Activated CD8-positive, alpha-beta T cell treated with anti-CD3 and anti-CD28 coated beads, Interleukin-2, amount 10 ng/mL, durations not matched to agents 7 days and 5 days (primary cell): ENCODE results near the gene PVALEF. TPM values are rescaled to one million over a fixed set of nuclear protein-coding genes. Genes with fewer than 3 reads are reported as not detected.

ENCODE experiments used
- ATAC-seq: fragments of 150-1000 bp; cut with Tn5 transposase; one replicate; pipeline ENCODE4 v1.10.0; 2021; ENCODE audit warnings: moderate library complexity
- CTCF ChIA-PET: fragments of 350-600 bp; sonication (Branson Sonifier 250); formaldehyde crosslinking; loops from one replicate; lab custom pipeline; 2021; ENCODE audit warnings: antibody characterized with exemption; lab: Charles Lee
- POLR2A ChIA-PET: fragments of 350-600 bp; sonication (Branson Sonifier 250); formaldehyde crosslinking; loops from one replicate; lab custom pipeline; 2021; ENCODE audit warnings: antibody characterized with exemption; lab: Charles Lee
- DNase-seq: peaks from one replicate; pipeline ENCODE4 v3.0.0-alpha.2; 2020
- H3K27ac Mint-ChIP-seq: one replicate; pipeline ENCODE4 v1.8.0; 2021; ENCODE audit warnings: mild to moderate bottlenecking, mixed read lengths
- H3K27me3 Mint-ChIP-seq: one replicate; pipeline ENCODE4 v1.8.0; 2021; ENCODE audit warnings: low read depth, mixed read lengths
- H3K36me3 Mint-ChIP-seq: one replicate; pipeline ENCODE4 v1.8.0; 2021; ENCODE audit warnings: low read depth, mixed read lengths
- H3K4me1 Mint-ChIP-seq: one replicate; pipeline ENCODE4 v1.8.0; 2021; ENCODE audit warnings: low read depth, mixed read lengths
- H3K4me3 Mint-ChIP-seq: one replicate; pipeline ENCODE4 v1.8.0; 2021; ENCODE audit warnings: mild to moderate bottlenecking, mixed read lengths
- H3K9me3 Mint-ChIP-seq: one replicate; pipeline ENCODE4 v1.8.0; 2022; ENCODE audit warnings: mixed read lengths; ENCODE audit not compliant: insufficient read depth
- total RNA-seq, 2 experiments: library from RNA; stranded (reverse); gene quantifications; one replicate each; pipeline ENCODE4 v1.2.3, GENCODE V29; 2021

The PVALEF gene
- total RNA-seq, 2 experiments from 2014 or later = not detected

GRCh38 chr17:81123052-81124048, 42.0 kb upstream of the PVALEF start:
- Mint-ChIP-seq H3K27me3 (no peaks in the 10 kb centered on the region), H3K27ac (no peak overlapping the region), H3K4me1 (peaks cover 2% of the 10 kb centered on the region), H3K9me3 (no peaks in the 10 kb centered on the region), H3K4me3 (no peak overlapping the region), H3K36me3 (no peaks in the 10 kb centered on the region)
- ATAC-seq = no peak
- CTCF ChIA-PET = no interaction called here
- no peak for DNase-seq
- POLR2A ChIA-PET = no interaction called here

- ChIA-PET CTCF (no interaction called here), POLR2A (no interaction called here)
- Mint-ChIP-seq H3K27me3 (no peaks in the 10 kb centered on the region), H3K4me1 (peaks cover 2% of the 10 kb centered on the region), H3K4me3 (no peak overlapping the region), H3K27ac (no peak overlapping the region), H3K9me3 (no peaks in the 10 kb centered on the region), H3K36me3 (no peaks in the 10 kb centered on the region)
- ATAC-seq = no peak
- no peak for DNase-seq
Observed at GRCh38 chr17:81124377-81124776, 40.9 kb upstream of the PVALEF start.

- no peak for DNase-seq
- no peaks in the 10 kb centered on the region for H3K27me3 Mint-ChIP-seq
- no peaks in the 10 kb centered on the region for H3K36me3 Mint-ChIP-seq
- no peaks in the 10 kb centered on the region for H3K4me1 Mint-ChIP-seq
- ATAC-seq = no peak
- CTCF ChIA-PET = no interaction called here
- no peak overlapping the region for H3K27ac Mint-ChIP-seq
- POLR2A ChIA-PET = no interaction called here
- no peak overlapping the region for H3K4me3 Mint-ChIP-seq
- no peaks in the 10 kb centered on the region for H3K9me3 Mint-ChIP-seq
Observed at GRCh38 chr17:81125573-81126081, 39.7 kb upstream of the PVALEF start.

GRCh38 chr17:81126281-81127132, 38.8 kb upstream of the PVALEF start:
- Mint-ChIP-seq H3K27me3 (no peaks in the 10 kb centered on the region), H3K36me3 (no peaks in the 10 kb centered on the region), H3K4me3 (no peak overlapping the region), H3K9me3 (no peaks in the 10 kb centered on the region), H3K27ac (no peak overlapping the region), H3K4me1 (no peaks in the 10 kb centered on the region)
- ATAC-seq (no peak), DNase-seq (no peak)
- ChIA-PET CTCF (no interaction called here), POLR2A (no interaction called here)

- H3K4me1 Mint-ChIP-seq = no peaks in the 10 kb centered on the region
- no peak for DNase-seq
- POLR2A ChIA-PET = no interaction called here
- CTCF ChIA-PET = no interaction called here
- no peaks in the 10 kb centered on the region for H3K36me3 Mint-ChIP-seq
- H3K4me3 Mint-ChIP-seq = no peak overlapping the region
- no peak overlapping the region for H3K27ac Mint-ChIP-seq
- no peaks in the 10 kb centered on the region for H3K27me3 Mint-ChIP-seq
- no peak for ATAC-seq
- H3K9me3 Mint-ChIP-seq = no peaks in the 10 kb centered on the region
Observed at GRCh38 chr17:81127133-81127455, 38.2 kb upstream of the PVALEF start.

- no peaks in the 10 kb centered on the region for H3K36me3 Mint-ChIP-seq
- DNase-seq (no peak), ATAC-seq (no peak)
- CTCF ChIA-PET = no interaction called here
- no peaks in the 10 kb centered on the region for H3K9me3 Mint-ChIP-seq
- no peaks in the 10 kb centered on the region for H3K27me3 Mint-ChIP-seq
- H3K27ac Mint-ChIP-seq = no peak overlapping the region
- no peaks in the 10 kb centered on the region for H3K4me1 Mint-ChIP-seq
- POLR2A ChIA-PET = no interaction called here
- H3K4me3 Mint-ChIP-seq = no peak overlapping the region
Observed at GRCh38 chr17:81127526-81128177, 37.7 kb upstream of the PVALEF start.

GRCh38 chr17:81128338-81128737, 37.0 kb upstream of the PVALEF start:
- ChIA-PET CTCF (no interaction called here), POLR2A (no interaction called here)
- no peak for DNase-seq
- no peaks in the 10 kb centered on the region for H3K36me3 Mint-ChIP-seq
- H3K4me3 Mint-ChIP-seq = no peak overlapping the region
- H3K27ac Mint-ChIP-seq = no peak overlapping the region
- no peak for ATAC-seq
- H3K27me3 Mint-ChIP-seq = no peaks in the 10 kb centered on the region
- no peaks in the 10 kb centered on the region for H3K4me1 Mint-ChIP-seq
- H3K9me3 Mint-ChIP-seq = no peaks in the 10 kb centered on the region

- CTCF ChIA-PET = no interaction called here
- no peak for ATAC-seq
- Mint-ChIP-seq H3K36me3 (no peaks in the 10 kb centered on the region), H3K4me3 (no peak overlapping the region), H3K9me3 (no peaks in the 10 kb centered on the region), H3K27ac (no peak overlapping the region), H3K4me1 (no peaks in the 10 kb centered on the region), H3K27me3 (no peaks in the 10 kb centered on the region)
- DNase-seq = no peak
- POLR2A ChIA-PET = no interaction called here
Observed at GRCh38 chr17:81128774-81129173, 36.5 kb upstream of the PVALEF start.

GRCh38 chr17:81129289-81129688, 36.0 kb upstream of the PVALEF start:
- Mint-ChIP-seq H3K4me1 (no peaks in the 10 kb centered on the region), H3K36me3 (no peaks in the 10 kb centered on the region), H3K27ac (no peak overlapping the region), H3K27me3 (no peaks in the 10 kb centered on the region), H3K4me3 (no peak overlapping the region), H3K9me3 (no peaks in the 10 kb centered on the region)
- no peak for DNase-seq
- POLR2A ChIA-PET = no interaction called here
- ATAC-seq = no peak
- CTCF ChIA-PET = no interaction called here

GRCh38 chr17:81129711-81130367, 35.5 kb upstream of the PVALEF start:
- Mint-ChIP-seq H3K27me3 (no peaks in the 10 kb centered on the region), H3K27ac (no peak overlapping the region), H3K4me3 (no peak overlapping the region), H3K9me3 (no peaks in the 10 kb centered on the region), H3K4me1 (no peaks in the 10 kb centered on the region), H3K36me3 (no peaks in the 10 kb centered on the region)
- no peak for DNase-seq
- no peak for ATAC-seq
- CTCF ChIA-PET = no interaction called here
- POLR2A ChIA-PET = no interaction called here
